SKM-1 treated with dmso at 0.1 percent for 144 hours (cell line): Measurements from ENCODE around the gene CACNA2D3.

Source experiments
- DNase-seq: peaks from one replicate; lab custom pipeline; 2025; ENCODE audit not compliant: unreplicated experiment; lab: John Stamatoyannopoulos, UW

CACNA2D3 gene

GRCh38 chr3:54264050-54264449 is 141.7 kb downstream of the CACNA2D3 start:
- no peak for DNase-seq

- DNase-seq, result no peak
Measured at GRCh38 chr3:54270816-54271526, 148.6 kb downstream of the CACNA2D3 start.

GRCh38 chr3:54273791-54274190 is 151.4 kb downstream of the CACNA2D3 start:
- DNase-seq, result no peak

GRCh38 chr3:54274607-54275006 is 152.3 kb downstream of the CACNA2D3 start:
- DNase-seq, result no peak

- no peak for DNase-seq
Measured at GRCh38 chr3:54279005-54279583, 156.7 kb downstream of the CACNA2D3 start.

GRCh38 chr3:54283470-54283869 is 161.1 kb downstream of the CACNA2D3 start:
- DNase-seq, result no peak

GRCh38 chr3:54294214-54294613 is 171.9 kb downstream of the CACNA2D3 start:
- no peak for DNase-seq

- no peak for DNase-seq
Measured at GRCh38 chr3:54296531-54296930, 174.2 kb downstream of the CACNA2D3 start.

GRCh38 chr3:54299169-54299935 is 177.0 kb downstream of the CACNA2D3 start:
- no peak for DNase-seq

GRCh38 chr3:54303517-54304375 is 181.4 kb downstream of the CACNA2D3 start:
- DNase-seq, result no peak

GRCh38 chr3:54304877-54305276 is 182.5 kb downstream of the CACNA2D3 start:
- DNase-seq, result no peak

GRCh38 chr3:54305409-54306099 is 183.2 kb downstream of the CACNA2D3 start:
- DNase-seq, result no peak

- no peak for DNase-seq
Measured at GRCh38 chr3:54307566-54308180, 185.3 kb downstream of the CACNA2D3 start.

- DNase-seq, result no peak
Measured at GRCh38 chr3:54309601-54310000, 187.2 kb downstream of the CACNA2D3 start.

- DNase-seq, result no peak
Measured at GRCh38 chr3:54311211-54311747, 188.9 kb downstream of the CACNA2D3 start.

GRCh38 chr3:54312156-54312899 is 190.0 kb downstream of the CACNA2D3 start:
- no peak for DNase-seq

- no peak for DNase-seq
Measured at GRCh38 chr3:54313418-54313817, 191.1 kb downstream of the CACNA2D3 start.

- DNase-seq, result no peak
Measured at GRCh38 chr3:54321520-54321919, 199.2 kb downstream of the CACNA2D3 start.

GRCh38 chr3:54322354-54322753 is 200.0 kb downstream of the CACNA2D3 start:
- no peak for DNase-seq
